A549 treated with Mapracorat at 1 μM for 4 hours (cell line): ENCODE measurements around the gene RPL27A. TPM values are rescaled to one million over a fixed set of nuclear protein-coding genes. Genes with fewer than 3 reads are reported as not detected.

ENCODE experiments used
- total RNA-seq: library from RNA; stranded (reverse); fragments of 200-300 nt; extraction: Qiagen RNA extraction; gene quantifications from 5 replicates; pipeline ENCODE4 v1.2.3, GENCODE V29; 2022

The RPL27A gene
- total RNA-seq, result 2,523 to 2,789 TPM (median 2,628 TPM) in 5 replicates

DNA sequence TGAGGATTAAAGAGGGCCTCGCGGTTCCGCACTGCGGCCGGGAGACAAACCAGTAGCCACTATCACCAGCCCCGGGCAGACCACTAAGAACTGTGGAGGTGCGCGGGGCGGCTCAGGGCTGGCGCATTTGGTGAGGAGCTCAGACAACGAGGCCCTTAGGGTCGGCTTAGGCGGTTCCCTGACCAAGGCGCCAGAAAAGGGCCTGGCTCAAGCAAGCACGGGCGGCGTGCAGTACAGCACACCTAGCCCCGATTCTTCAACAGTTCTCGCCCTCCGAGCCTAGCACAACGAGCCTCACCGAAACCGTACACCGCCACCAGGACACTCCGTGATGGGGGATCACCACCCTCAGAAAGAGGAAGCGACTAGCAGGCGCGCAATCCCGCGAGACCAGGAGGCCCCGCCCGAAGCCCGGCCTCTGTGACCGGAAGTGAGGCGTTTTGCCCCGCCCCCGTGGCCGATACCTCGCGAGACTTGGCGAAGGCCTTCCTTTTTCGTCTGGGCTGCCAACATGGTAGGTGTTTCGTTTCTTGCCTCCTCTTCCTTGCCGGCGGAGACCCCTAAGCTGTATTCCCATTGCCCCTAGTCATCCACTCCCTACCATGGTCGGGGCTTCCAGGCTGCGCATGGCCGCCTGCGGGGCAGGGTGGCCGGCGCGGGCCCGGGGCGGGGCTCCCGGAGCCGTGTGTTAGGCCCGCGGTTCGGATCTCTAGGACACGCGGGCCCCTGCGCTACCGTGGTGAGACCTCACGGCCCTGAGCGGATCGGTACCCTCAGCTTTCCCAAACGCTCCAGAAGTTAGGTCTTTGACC, at the start of gene RPL27A, which contains the start of gene TRIM66:
Gene RPL27A (plus strand): TSS at position 490 of the 812 bp plus-strand sequence. CDS start 22 bp downstream, at position 512.
Gene TRIM66 (minus strand): TSS at position 363 of the 812 bp plus-strand sequence. CDS start 10,391 bp downstream, outside the sequence.

Other genes with a start within 250 kb of the RPL27A start
- gene STK33, start 88.6 kb upstream of the RPL27A start, total RNA-seq, result 3.9 to 5.8 TPM (median 4.2 TPM) in 5 replicates
- gene TRIM66, start 127 bp upstream of the RPL27A start, total RNA-seq, result 1.7 to 2.4 TPM (median 1.9 TPM) in 5 replicates
- 38.1 to 46.7 TPM (median 44.9 TPM) in 5 replicates for gene AKIP1, start 228.4 kb downstream of the RPL27A start, total RNA-seq